H1 (cell line): ENCODE measurements around the gene HHIPL2. TPM values are rescaled to one million over a fixed set of nuclear protein-coding genes. Genes with fewer than 3 reads are reported as not detected.

Experiments
- CTCF ChIA-PET: fragments of 300-600 bp; sonication (Branson Sonifier 250); formaldehyde crosslinking; loops from one replicate; lab custom pipeline; 2021; ENCODE audit not compliant: partially characterized antibody; lab: Charles Lee
- POLR2A ChIA-PET: fragments of 300-600 bp; sonication (Branson Sonifier 250); formaldehyde crosslinking; loops from one replicate; lab custom pipeline; 2021; ENCODE audit warnings: inconsistent platforms; ENCODE audit not compliant: partially characterized antibody; lab: Charles Lee
- DNase-seq, 2 experiments: peaks; one replicate each; pipeline versions ENCODE4 v3.0.0 to v3.0.0-alpha.2; 2010 to 2022; ENCODE audit warnings: low spot score in 2 of 2, low read depth in 1 of 2, mixed read lengths in 1 of 2
- FAIRE-seq: peaks from 2 replicates; lab custom pipeline; 2011; peaks lifted over from hg19 to GRCh38; lab: Jason Lieb, UNC
- H2AFZ ChIP-seq: 2 replicates; pipeline ENCODE4 v1.8.1; 2012; ENCODE audit warnings: low read length, inconsistent platforms
- H2AK5ac ChIP-seq: 2 replicates; pipeline ENCODE4 v1.6.1; 2013; ENCODE audit warnings: low read depth, low read length
- H2BK120ac ChIP-seq: replicated peaks from 2 replicates; pipeline ENCODE3; 2013; ENCODE audit warnings: low read depth, low read length, inconsistent platforms
- H2BK12ac ChIP-seq: 2 replicates; pipeline ENCODE4 v1.6.1; 2013; ENCODE audit warnings: low read depth, low read length
- H2BK15ac ChIP-seq: 2 replicates; pipeline ENCODE4 v1.6.1; 2013; ENCODE audit warnings: low read length
- H2BK20ac ChIP-seq: 2 replicates; pipeline ENCODE4 v1.6.1; 2013; ENCODE audit warnings: low read length
- H2BK5ac ChIP-seq: 2 replicates; pipeline ENCODE4 v1.6.1; 2013; ENCODE audit warnings: low read depth, low read length
- H3K14ac ChIP-seq: 2 replicates; pipeline ENCODE4 v1.6.1; 2013; ENCODE audit warnings: inconsistent platforms; ENCODE audit not compliant: insufficient read length
- H3K18ac ChIP-seq: 2 replicates; pipeline ENCODE4 v1.6.1; 2013; ENCODE audit warnings: low read length; ENCODE audit errors: extremely low read depth
- H3K23ac ChIP-seq: 2 replicates; pipeline ENCODE4 v1.6.1; 2013; ENCODE audit warnings: inconsistent platforms; ENCODE audit not compliant: insufficient read length
- H3K23me2 ChIP-seq: 2 replicates; pipeline ENCODE4 v1.6.1; 2013; ENCODE audit warnings: low read depth, low read length
- H3K27ac ChIP-seq: 2 replicates; pipeline ENCODE4 v1.6.1; 2011; ENCODE audit warnings: low read depth, low read length, inconsistent platforms
- H3K27me3 ChIP-seq, 4 experiments: replicated peaks in 1 of 4; 1 replicate in 1 of 4; 2 replicates in 3 of 4; pipeline versions ENCODE4 v1.6.1 to v1.8.1; 2011 to 2013; ENCODE audit warnings: low read length in 3 of 4, mild to moderate bottlenecking in 3 of 4, inconsistent platforms in 2 of 4, mixed read lengths in 2 of 4, moderate library complexity in 1 of 4; ENCODE audit not compliant: control insufficient read depth in 3 of 4, insufficient read depth in 3 of 4; ENCODE audit errors: extremely low read depth in 1 of 4
- H3K36me3 ChIP-seq, 4 experiments: 2 replicates each; pipeline versions ENCODE4 v1.6.1 to v1.8.1; 2011 to 2013; ENCODE audit warnings: mild to moderate bottlenecking in 4 of 4, low read length in 3 of 4, moderate library complexity in 2 of 4, control low read depth in 1 of 4, inconsistent platforms in 1 of 4; ENCODE audit not compliant: insufficient read depth in 4 of 4, control insufficient read depth in 2 of 4
- H3K4ac ChIP-seq: replicated peaks from 2 replicates; pipeline ENCODE3; 2013; ENCODE audit warnings: low read length, low read depth, mixed read lengths, inconsistent platforms; ENCODE audit not compliant: insufficient read length
- H3K4me1 ChIP-seq, 4 experiments: replicated peaks in 1 of 4; 1 replicate in 1 of 4; 2 replicates in 3 of 4; pipeline versions ENCODE4 v1.6.1 to v1.8.1; 2011 to 2013; ENCODE audit warnings: low read length in 3 of 4, inconsistent platforms in 2 of 4, mixed read lengths in 1 of 4; ENCODE audit not compliant: insufficient read depth in 4 of 4, control insufficient read depth in 3 of 4
- H3K4me2 ChIP-seq, 2 experiments: 2 replicates each; pipeline versions ENCODE4 v1.6.1 to v1.8.1; 2011 to 2013; ENCODE audit warnings: low read depth in 2 of 2, low read length in 2 of 2, control low read depth in 1 of 2, inconsistent platforms in 1 of 2, mild to moderate bottlenecking in 1 of 2; ENCODE audit not compliant: insufficient read depth in 1 of 2
- H3K4me3 ChIP-seq, 4 experiments: fragments of 200-600, 300-600 bp in 1 of 4; sonication (generic), shearing (Covaris generic), sonication (Bioruptor Twin) in 1 of 4; 2 replicates each; pipeline versions ENCODE4 v1.5.1 to v1.8.1; 2011 to 2016; ENCODE audit warnings: low read length in 4 of 4, low read depth in 3 of 4, control low read depth in 2 of 4, inconsistent platforms in 2 of 4, mild to moderate bottlenecking in 2 of 4, mixed read lengths in 1 of 4, moderate library complexity in 1 of 4; ENCODE audit not compliant: insufficient read depth in 2 of 4; ENCODE audit errors: extremely low read depth in 1 of 4
- H3K56ac ChIP-seq: replicated peaks from 2 replicates; pipeline ENCODE3; 2013; ENCODE audit warnings: low read depth, mild to moderate bottlenecking, mixed read lengths, low read length, inconsistent platforms; ENCODE audit not compliant: insufficient read length
- H3K79me1 ChIP-seq: 2 replicates; pipeline ENCODE4 v1.6.1; 2013; ENCODE audit warnings: low read depth, low read length, control low read depth
- H3K79me2 ChIP-seq, 2 experiments: 2 replicates each; pipeline versions ENCODE4 v1.6.1 to v1.8.1; 2012 to 2013; ENCODE audit warnings: low read length in 2 of 2, mild to moderate bottlenecking in 2 of 2, inconsistent platforms in 1 of 2; ENCODE audit not compliant: insufficient read depth in 2 of 2, control insufficient read depth in 1 of 2
- H3K9ac ChIP-seq, 4 experiments: replicated peaks in 1 of 4; 1 replicate in 1 of 4; 2 replicates in 3 of 4; pipeline versions ENCODE4 v1.6.1 to v1.8.1; 2011 to 2013; ENCODE audit warnings: low read depth in 3 of 4, low read length in 3 of 4, control low read depth in 2 of 4, mild to moderate bottlenecking in 2 of 4, moderate library complexity in 2 of 4, inconsistent platforms in 1 of 4; ENCODE audit errors: extremely low read depth in 1 of 4
- H3K9me3 ChIP-seq, 2 experiments: 2 replicates each; pipeline versions ENCODE4 v1.6.1 to v1.8.1; 2012 to 2013; ENCODE audit warnings: mild to moderate bottlenecking in 2 of 2, moderate library complexity in 2 of 2, control low read depth in 1 of 2, inconsistent platforms in 1 of 2, low read depth in 1 of 2, low read length in 1 of 2, mixed read lengths in 1 of 2; ENCODE audit not compliant: insufficient read depth in 2 of 2
- H4K20me1 ChIP-seq, 2 experiments: replicated peaks in 1 of 2; 2 replicates each; pipeline versions ENCODE3 to v1.8.1; 2011 to 2013; ENCODE audit warnings: inconsistent platforms in 2 of 2, low read length in 2 of 2, mild to moderate bottlenecking in 1 of 2; ENCODE audit not compliant: insufficient read depth in 2 of 2, control insufficient read depth in 1 of 2
- H4K5ac ChIP-seq: 2 replicates; pipeline ENCODE4 v1.6.1; 2013; ENCODE audit warnings: low read length, low read depth, mixed read lengths, inconsistent platforms; ENCODE audit not compliant: insufficient read length
- H4K8ac ChIP-seq: 2 replicates; pipeline ENCODE4 v1.8.0; 2013; ENCODE audit warnings: mild to moderate bottlenecking, moderate library complexity, low read length, inconsistent platforms; ENCODE audit not compliant: insufficient read depth; ENCODE audit errors: extremely low read depth
- H4K91ac ChIP-seq: replicated peaks from 2 replicates; pipeline ENCODE3; 2013; ENCODE audit warnings: low read length, mixed read lengths, inconsistent platforms; ENCODE audit not compliant: insufficient read length
- ASH2L ChIP-seq: fragments of 200-600, 300-600 bp; sonication (generic); IDR thresholded peaks from one replicate; pipeline ENCODE4 v1.7.1; 2017; ENCODE audit warnings: low read length
- BRCA1 ChIP-seq: IDR thresholded peaks from 2 replicates; pipeline ENCODE4 v1.6.1; 2012; ENCODE audit warnings: low read depth, low read length, improper control_type of control experiment
- CTBP2 ChIP-seq: IDR thresholded peaks from 2 replicates; pipeline ENCODE4 v1.7.0; 2011; ENCODE audit warnings: borderline replicate concordance, mild to moderate bottlenecking, moderate library complexity, mixed read lengths, low read length; ENCODE audit not compliant: insufficient read depth, insufficient read length
- KDM5A ChIP-seq: fragments of 200-600 bp; IDR thresholded peaks from 2 replicates; pipeline ENCODE4 v1.7.1; 2012; ENCODE audit warnings: mild to moderate bottlenecking, low read length, inconsistent platforms, mixed read lengths
- NANOG ChIP-seq: IDR thresholded peaks from 2 replicates; pipeline ENCODE4 v1.6.1; 2011; ENCODE audit warnings: low read length, low read depth, mild to moderate bottlenecking, inconsistent platforms; ENCODE audit not compliant: insufficient read depth, poor library complexity, severe bottlenecking
- POLR2A ChIP-seq, 2 experiments: IDR thresholded peaks; 1 replicate in 1 of 2; 2 replicates in 1 of 2; pipeline ENCODE4 v1.6.1; 2011; ENCODE audit warnings: low read depth in 2 of 2, low read length in 2 of 2, mild to moderate bottlenecking in 2 of 2; ENCODE audit errors: control extremely low read depth in 1 of 2
- SAP30 ChIP-seq: fragments of 300-600 bp; sonication (generic); IDR thresholded peaks from 2 replicates; pipeline ENCODE4 v1.7.1; 2012; ENCODE audit warnings: low read length, moderate library complexity, mild to moderate bottlenecking, inconsistent platforms; ENCODE audit not compliant: insufficient read depth, insufficient replicate concordance
- SP1 ChIP-seq: IDR thresholded peaks from 2 replicates; pipeline ENCODE4 v1.6.1; 2011; ENCODE audit warnings: low read depth, low read length
- SP2 ChIP-seq: IDR thresholded peaks from 2 replicates; pipeline ENCODE4 v1.6.1; 2012; ENCODE audit warnings: mild to moderate bottlenecking, low read length, inconsistent platforms
- SP4 ChIP-seq: IDR thresholded peaks from 2 replicates; pipeline ENCODE4 v1.6.1; 2012; ENCODE audit warnings: low read length, inconsistent platforms
- TBP ChIP-seq: IDR thresholded peaks from 2 replicates; pipeline ENCODE4 v1.6.1; 2011; ENCODE audit warnings: low read depth, low read length, improper control_type of control experiment
- TCF12 ChIP-seq: IDR thresholded peaks from 2 replicates; pipeline ENCODE4 v1.6.1; 2011; ENCODE audit warnings: low read depth, mild to moderate bottlenecking, low read length
- WGBS, 2 experiments: shearing (Covaris generic) in 1 of 2; methylation state at CpG; one replicate each; pipeline versions ENCODE4 v1.1.6 to v1.1.7; 2013 to 2015; ENCODE audit warnings: low lambda C conversion rate in 2 of 2, mixed read lengths in 2 of 2, inconsistent platforms in 1 of 2, low coverage in 1 of 2, missing lambda C conversion rate in 1 of 2; ENCODE audit not compliant: insufficient replicate concordance in 2 of 2, insufficient coverage in 1 of 2, insufficient read length in 1 of 2; ENCODE audit errors: extremely low coverage in 1 of 2, missing lambda C conversion rate in 1 of 2; 5-methylcytosine and 5-hydroxymethylcytosine counted together
- polyA plus RNA-seq, 7 experiments: library from polyadenylated mRNA; depleted of rRNA in 3 of 7; stranded (reverse) in 5 of 7; unstranded in 2 of 7; fragments of >200 nt in 5 of 7; fragments of 200-250 nt in 2 of 7; gene quantifications; 1 replicate in 5 of 7; 2 replicates in 1 of 7; 4 replicates in 1 of 7; pipeline versions ENCODE4 v1.2.1 to v1.2.3, GENCODE V29; 2011 to 2013; ENCODE audit warnings: missing spikeins in 2 of 7, mixed read lengths in 2 of 7
- total RNA-seq: library from RNA; stranded (reverse); fragmentation: NEBNext Ultra II Directional; extraction: Animal tissue kit (Norgen Biotek cat#: 25700); gene quantifications from 2 replicates; pipeline ENCODE4 v1.2.1, GENCODE V29; 2021
- TF ChIP-seq, protein P1 (sequence below): IDR thresholded peaks from 2 replicates; pipeline ENCODE4 v1.6.1; 2012; ENCODE audit warnings: low read length, inconsistent platforms
- TF ChIP-seq, protein P2 (sequence below): IDR thresholded peaks from 2 replicates; pipeline ENCODE4 v1.6.1; 2012; ENCODE audit warnings: inconsistent platforms

The HHIPL2 gene
- total and polyA plus RNA-seq, 2 of the 8 experiments (the other 6 are each of a cell fraction or from before 2014, with no cell fraction given) = 0.08 TPM; not detected in 1

DNA sequence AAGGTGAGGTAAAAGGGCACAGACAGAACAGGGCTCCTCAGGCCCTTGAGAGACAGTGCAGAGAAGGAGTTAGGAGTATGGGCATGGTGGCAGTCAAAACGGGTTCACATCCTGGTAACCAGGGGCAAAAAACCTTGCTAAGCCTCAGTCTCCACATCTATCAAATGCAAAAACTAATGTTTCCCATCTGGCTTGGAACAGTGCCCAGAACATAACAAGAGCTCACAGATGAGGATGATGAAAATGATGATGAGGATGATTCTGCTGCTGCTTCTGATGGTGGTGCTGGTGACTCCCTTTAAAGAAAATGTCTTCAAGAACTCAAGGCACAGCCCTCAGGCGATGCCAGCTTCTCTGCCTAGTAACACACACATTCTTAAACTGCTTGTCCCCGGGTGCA is 24.1 kb downstream of the HHIPL2 start:
- Histone ChIP-seq H2BK12ac (no peak overlapping the region), H3K4me3 (no peak overlapping the region), H3K4me2 (no peak overlapping the region), H3K4me1 (no peaks in the 10 kb centered on the region), H2AK5ac (no peak overlapping the region), H2AFZ (no peak overlapping the region), H2BK120ac (no peak overlapping the region), H3K23me2 (no peaks in the 10 kb centered on the region; the same call in 1 of the 2 replicates), H4K20me1 (no peaks in the 10 kb centered on the region), H4K5ac (no peak overlapping the region), H3K23ac (no peak overlapping the region), H3K4ac (no peak overlapping the region), H3K27me3 (peaks cover 0 to 1% (median 0%) of the 10 kb centered on the region in 4 experiments; a peak in 1 of 7 replicates), H3K56ac (no peak overlapping the region), H3K9ac (no peak overlapping the region), H2BK5ac (no peak overlapping the region), H2BK20ac (no peak overlapping the region), H4K8ac (no peak overlapping the region), H2BK15ac (no peak overlapping the region), H4K91ac (peak overlapping the region; percentile 42), H3K27ac (no peak overlapping the region), H3K9me3 (no peaks in the 10 kb centered on the region), H3K79me2 (no peaks in the 10 kb centered on the region), H3K18ac (no peak overlapping the region), H3K14ac (no peak overlapping the region), H3K36me3 (no peaks in the 10 kb centered on the region), H3K79me1 (no peaks in the 10 kb centered on the region)
- FAIRE-seq = no peak
- WGBS, 2 experiments = 76% methylated on average over 3 of the region's 3 CpGs; no CpG with 5 or more reads in 1 of the 2 experiments
- CTCF ChIA-PET = no interaction called here
- POLR2A ChIA-PET = interaction anchor here (1.4 kb wide), 1 partner anchor 16 kb away, joined by 3 read pairs; no protein-coding TSS in a partner anchor
- no peak for DNase-seq
- TF ChIP-seq SP1 (no peak), SP2 (no peak), CTBP2 (no peak), ASH2L (no peak), TCF12 (no peak), NANOG (no peak), POLR2A (IDR thresholded peaks at IDR 0.05; ENCODE audit: control extremely low read depth in 1 of 2, low read depth in 2 of 2, low read length in 2 of 2) (no peak), TBP (no peak), SAP30 (no peak), BRCA1 (no peak), SP4 (no peak), KDM5A (no peak)
- TF ChIP-seq, protein P1, sequence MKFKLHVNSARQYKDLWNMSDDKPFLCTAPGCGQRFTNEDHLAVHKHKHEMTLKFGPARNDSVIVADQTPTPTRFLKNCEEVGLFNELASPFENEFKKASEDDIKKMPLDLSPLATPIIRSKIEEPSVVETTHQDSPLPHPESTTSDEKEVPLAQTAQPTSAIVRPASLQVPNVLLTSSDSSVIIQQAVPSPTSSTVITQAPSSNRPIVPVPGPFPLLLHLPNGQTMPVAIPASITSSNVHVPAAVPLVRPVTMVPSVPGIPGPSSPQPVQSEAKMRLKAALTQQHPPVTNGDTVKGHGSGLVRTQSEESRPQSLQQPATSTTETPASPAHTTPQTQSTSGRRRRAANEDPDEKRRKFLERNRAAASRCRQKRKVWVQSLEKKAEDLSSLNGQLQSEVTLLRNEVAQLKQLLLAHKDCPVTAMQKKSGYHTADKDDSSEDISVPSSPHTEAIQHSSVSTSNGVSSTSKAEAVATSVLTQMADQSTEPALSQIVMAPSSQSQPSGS = no peak
- TF ChIP-seq, protein P2, sequence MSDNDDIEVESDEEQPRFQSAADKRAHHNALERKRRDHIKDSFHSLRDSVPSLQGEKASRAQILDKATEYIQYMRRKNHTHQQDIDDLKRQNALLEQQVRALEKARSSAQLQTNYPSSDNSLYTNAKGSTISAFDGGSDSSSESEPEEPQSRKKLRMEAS = no peak
